ENCODE data around the gene RAMACL. TPM values are rescaled to one million over a fixed set of nuclear protein-coding genes. Genes with fewer than 3 reads are reported as not detected.

Gene RAMACL
- total RNA-seq, 1 experiment from 2014 or later, result 0.19 TPM

- DNase-seq (ENCODE audit: low spot score), result no peak
Observed at GRCh38 chr6:166533205-166533824, 53.2 kb downstream of the RAMACL start.

Other genes with a start within 250 kb of the RAMACL start
- gene SFT2D1, start 244.1 kb downstream of the RAMACL start, total RNA-seq (2014; rRNA removed; shearing (Covaris generic)), result 41.8 and 60.3 TPM in 2 replicates
- gene MPC1, start 203.7 kb downstream of the RAMACL start, total RNA-seq (2014; rRNA removed; shearing (Covaris generic)), result 33.9 and 44.2 TPM in 2 replicates
- gene RPS6KA2, start 40.6 kb upstream of the RAMACL start, total RNA-seq (2014; rRNA removed; shearing (Covaris generic)), result 29.0 and 32.6 TPM in 2 replicates